Colonic mucosa (tissue), 4 donors: ENCODE measurements around the gene FANCE. TPM values are rescaled to one million over a fixed set of nuclear protein-coding genes. Genes with fewer than 3 reads are reported as not detected.

Source experiments
- DNase-seq: peaks from one replicate; pipeline ENCODE4 v3.0.0-alpha.2; 2020
- H3K27ac ChIP-seq: fragments of 200-600 bp; one replicate; pipeline ENCODE4 v1.8.0; 2021
- H3K27me3 ChIP-seq: fragments of 200-600 bp; one replicate; pipeline ENCODE4 v1.8.0; 2021
- H3K36me3 ChIP-seq: fragments of 200-600 bp; one replicate; pipeline ENCODE4 v1.8.0; 2021
- H3K4me1 ChIP-seq: fragments of 200-600 bp; one replicate; pipeline ENCODE4 v1.8.0; 2021; ENCODE audit warnings: mild to moderate bottlenecking
- H3K4me3 ChIP-seq: fragments of 200-600 bp; one replicate; pipeline ENCODE4 v1.8.0; 2021
- H3K9ac ChIP-seq, 2 donors: one replicate each; pipeline ENCODE4 v1.7.0; 2013; ENCODE audit warnings: control low read depth in 2 of 2, low read depth in 2 of 2, low read length in 2 of 2
- H3K9me3 ChIP-seq: fragments of 200-600 bp; one replicate; pipeline ENCODE4 v1.8.0; 2021
- CTCF ChIP-seq: fragments of 200-600 bp; IDR thresholded peaks from one replicate; pipeline ENCODE4 v1.8.0; 2022; ENCODE audit warnings: antibody characterized with exemption, mild to moderate bottlenecking
- intact Hi-C: fragments of 100-400 bp; cut with DNase I; formaldehyde crosslinking; loops from one replicate; pipeline ENCODE4 v1.14.1; 2022
- total RNA-seq, 2 donors: library from RNA; stranded (reverse); fragmentation: NEBNext Ultra II Directional in 1 of 2; extraction: Animal tissue kit (Norgen Biotek cat#: 25700) in 1 of 2; gene quantifications; one replicate each; pipeline ENCODE4 v1.2.1, GENCODE V29; 2021
- donor health status: healthy.
- donor health status: DM: no; HTN: no; CAD: no.
- donor health status: DM: no; HTN: no; CAD: no.

FANCE gene
- total RNA-seq, 2 donors from 2014 or later = 3.7 to 10.7 TPM

- no peak overlapping the region for H3K4me3 ChIP-seq
- no peak overlapping the region for H3K27ac ChIP-seq
- intact Hi-C loops = loop anchor here (5.0 kb wide), 1 partner anchor 151 kb away; the partner anchor contains the start of gene DEF6
- H3K9ac ChIP-seq = no peak overlapping the region
- no peaks in the 10 kb centered on the region for H3K36me3 ChIP-seq
- DNase-seq = no peak
- TF ChIP-seq CTCF = no peak
- no peaks in the 10 kb centered on the region for H3K9me3 ChIP-seq
- H3K27me3 ChIP-seq = no peaks in the 10 kb centered on the region
- H3K4me1 ChIP-seq = peaks cover 6% of the 10 kb centered on the region
Observed at GRCh38 chr6:35448191-35448590, 3.9 kb upstream of the FANCE start.

GRCh38 chr6:35449287-35449881, 2.8 kb upstream of the FANCE start:
- H3K27ac ChIP-seq = no peak overlapping the region
- H3K4me1 ChIP-seq = peaks cover 6% of the 10 kb centered on the region
- no peaks in the 10 kb centered on the region for H3K9me3 ChIP-seq
- no peaks in the 10 kb centered on the region for H3K36me3 ChIP-seq
- TF ChIP-seq CTCF = peak; percentile 66
- intact Hi-C loops = loop anchor here (5.0 kb wide), 1 partner anchor 152 kb away; the partner anchor contains the start of gene DEF6
- H3K4me3 ChIP-seq = no peak overlapping the region
- no peak overlapping the region for H3K9ac ChIP-seq
- DNase-seq = no peak
- H3K27me3 ChIP-seq = no peaks in the 10 kb centered on the region

- intact Hi-C loops = no loop called here
- Histone ChIP-seq H3K4me3 (peak overlapping the region; percentile 74), H3K9me3 (no peaks in the 10 kb centered on the region), H3K9ac (no peak overlapping the region), H3K27ac (no peak overlapping the region), H3K27me3 (no peaks in the 10 kb centered on the region), H3K4me1 (peaks cover 6% of the 10 kb centered on the region), H3K36me3 (no peaks in the 10 kb centered on the region)
- no peak for DNase-seq
- TF ChIP-seq CTCF = no peak
Observed at GRCh38 chr6:35451354-35452182, 570 bp upstream of the FANCE start.

GRCh38 chr6:35453236-35453635, 1.1 kb downstream of the FANCE start:
- intact Hi-C loops = no loop called here
- Histone ChIP-seq H3K27ac (no peak overlapping the region), H3K4me3 (peak overlapping the region; percentile 74), H3K27me3 (no peaks in the 10 kb centered on the region), H3K9ac (peak overlapping the region in 1 of 2 donors; percentile 77), H3K4me1 (peaks cover 6% of the 10 kb centered on the region), H3K9me3 (no peaks in the 10 kb centered on the region), H3K36me3 (no peaks in the 10 kb centered on the region)
- TF ChIP-seq CTCF = no peak
- DNase-seq = no peak

- Histone ChIP-seq H3K9me3 (no peaks in the 10 kb centered on the region), H3K4me1 (peaks cover 6% of the 10 kb centered on the region), H3K36me3 (no peaks in the 10 kb centered on the region), H3K4me3 (no peak overlapping the region), H3K27me3 (no peaks in the 10 kb centered on the region), H3K27ac (no peak overlapping the region), H3K9ac (no peak overlapping the region)
- no peak for TF ChIP-seq CTCF
- no peak for DNase-seq
- intact Hi-C loops = no loop called here
Observed at GRCh38 chr6:35454391-35455110, 2.4 kb downstream of the FANCE start.
